GM18907 (cell line): Measurements from ENCODE around the gene ARMH3.
A peak's percentile ranks its signal among the peaks of the same experiment; 100 is the strongest.
"Not testable (repeated sequence)": the region's sequence is repeated elsewhere in the genome, so short reads cannot be mapped to it uniquely, and the experiment has no call there.

Source experiments
- ATAC-seq: cut with Tn5 transposase; IDR thresholded peaks from one replicate; pipeline ENCODE4 v1.9.1; 2021; ENCODE audit warnings: mild to moderate bottlenecking, moderate library complexity; ENCODE audit not compliant: unreplicated experiment

ARMH3 gene

GRCh38 chr10:101993651-101994200, 62.2 kb downstream of the ARMH3 start:
- no peak for ATAC-seq

GRCh38 chr10:101993221-101993620, 62.8 kb downstream of the ARMH3 start:
- ATAC-seq: no peak

- no peak for ATAC-seq
Observed at GRCh38 chr10:101987136-101987535, 68.8 kb downstream of the ARMH3 start.

- ATAC-seq: no peak
Observed at GRCh38 chr10:101986624-101986971, 69.4 kb downstream of the ARMH3 start.

GRCh38 chr10:101980677-101981076, 75.3 kb downstream of the ARMH3 start:
- not testable (repeated sequence) for ATAC-seq

- ATAC-seq: no peak
Observed at GRCh38 chr10:101974091-101974971, 81.6 kb downstream of the ARMH3 start.

GRCh38 chr10:101972761-101973160, 83.2 kb downstream of the ARMH3 start:
- no peak for ATAC-seq

- ATAC-seq: peak; percentile 11
Observed at GRCh38 chr10:101969412-101969922, 86.5 kb downstream of the ARMH3 start.

- ATAC-seq: peak; percentile 40
Observed at GRCh38 chr10:101968940-101969321, 87.0 kb downstream of the ARMH3 start.

- ATAC-seq: no peak
Observed at GRCh38 chr10:101968286-101968939, 87.6 kb downstream of the ARMH3 start.

GRCh38 chr10:101967713-101968112, 88.3 kb downstream of the ARMH3 start:
- ATAC-seq: no peak

- no peak for ATAC-seq
Observed at GRCh38 chr10:101967119-101967518, 88.9 kb downstream of the ARMH3 start.

- no peak for ATAC-seq
Observed at GRCh38 chr10:101965075-101965765, 90.8 kb downstream of the ARMH3 start.

- no peak for ATAC-seq
Observed at GRCh38 chr10:101961591-101962498, 94.1 kb downstream of the ARMH3 start.

- ATAC-seq: no peak
Observed at GRCh38 chr10:101960879-101961395, 95.0 kb downstream of the ARMH3 start.

GRCh38 chr10:101959346-101959916, 96.5 kb downstream of the ARMH3 start:
- ATAC-seq: no peak

- no peak for ATAC-seq
Observed at GRCh38 chr10:101958691-101959090, 97.3 kb downstream of the ARMH3 start.

- no peak for ATAC-seq
Observed at GRCh38 chr10:101956898-101957297, 99.1 kb downstream of the ARMH3 start.

- ATAC-seq: no peak
Observed at GRCh38 chr10:101956117-101956516, 99.9 kb downstream of the ARMH3 start.

GRCh38 chr10:101952191-101952590, 103.8 kb downstream of the ARMH3 start:
- ATAC-seq: no peak
